ENCODE measurements around the gene NR3C2.

The NR3C2 gene

DNA sequence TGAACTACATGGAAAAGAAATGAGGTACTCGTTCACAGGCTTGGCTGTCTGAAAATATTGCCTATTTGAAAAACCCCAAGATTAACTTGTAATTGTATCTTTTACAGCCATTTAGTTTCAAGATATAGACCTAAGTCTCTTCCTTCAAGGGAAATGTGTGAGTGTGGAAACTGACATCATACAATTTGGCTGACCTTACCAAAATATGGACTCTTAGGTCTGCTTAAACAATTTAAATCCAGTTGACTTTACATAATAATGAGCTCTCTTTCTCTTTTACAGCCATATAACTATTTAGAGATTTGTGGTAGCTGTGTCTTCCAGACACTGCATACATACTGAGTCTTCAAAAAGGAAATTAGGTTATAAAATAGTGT is 186.9 kb downstream of the NR3C2 start:
- no peak for DNase-seq

- no peak for DNase-seq
Observed at GRCh38 chr4:148254621-148255343, 187.4 kb downstream of the NR3C2 start.

DNA sequence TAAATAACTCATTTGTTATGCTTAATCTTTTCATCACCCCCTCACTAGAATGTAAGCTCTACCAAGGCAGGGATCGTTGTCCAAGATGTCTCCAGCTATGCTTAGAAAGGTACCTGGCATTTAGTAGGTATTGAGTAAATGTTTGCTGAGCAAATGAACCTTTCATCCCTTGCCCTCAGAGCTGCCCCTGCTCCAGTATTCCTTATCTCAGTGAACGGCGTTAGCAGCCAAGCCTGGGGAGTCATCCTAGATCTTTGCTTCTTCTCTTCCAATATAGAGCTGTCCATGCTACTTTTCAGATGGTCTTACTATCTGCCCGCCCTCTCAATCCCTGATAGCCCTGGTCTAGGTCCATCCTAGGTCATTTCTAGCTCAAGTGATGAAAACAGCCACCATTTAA is 188.4 kb downstream of the NR3C2 start:
- DNase-seq: no peak

DNA sequence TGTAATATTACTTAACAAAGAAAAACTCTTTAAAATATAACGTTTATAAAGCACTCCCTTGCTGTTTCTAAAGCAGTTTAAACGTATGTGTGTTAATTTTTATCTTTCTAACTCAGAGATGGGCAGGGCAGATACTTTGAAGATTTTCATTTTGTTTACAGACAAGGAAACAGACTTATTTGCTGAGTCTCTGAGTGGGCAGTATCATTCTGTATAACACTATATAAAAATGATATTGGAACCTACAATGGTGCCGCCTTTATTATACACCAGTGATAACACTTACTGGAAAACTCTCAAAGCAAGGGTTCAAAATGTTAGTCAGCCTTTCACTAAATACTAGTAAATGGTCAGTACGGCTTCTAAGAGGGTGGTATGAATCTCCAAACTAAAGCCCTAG is 193.4 kb downstream of the NR3C2 start:
- no peak for DNase-seq

GRCh38 chr4:148245015-148245414 is 197.2 kb downstream of the NR3C2 start:
- no peak for DNase-seq

GRCh38 chr4:148243837-148244236 is 198.4 kb downstream of the NR3C2 start:
- no peak for DNase-seq

GRCh38 chr4:148240241-148240640 is 202.0 kb downstream of the NR3C2 start:
- DNase-seq: no peak

DNA sequence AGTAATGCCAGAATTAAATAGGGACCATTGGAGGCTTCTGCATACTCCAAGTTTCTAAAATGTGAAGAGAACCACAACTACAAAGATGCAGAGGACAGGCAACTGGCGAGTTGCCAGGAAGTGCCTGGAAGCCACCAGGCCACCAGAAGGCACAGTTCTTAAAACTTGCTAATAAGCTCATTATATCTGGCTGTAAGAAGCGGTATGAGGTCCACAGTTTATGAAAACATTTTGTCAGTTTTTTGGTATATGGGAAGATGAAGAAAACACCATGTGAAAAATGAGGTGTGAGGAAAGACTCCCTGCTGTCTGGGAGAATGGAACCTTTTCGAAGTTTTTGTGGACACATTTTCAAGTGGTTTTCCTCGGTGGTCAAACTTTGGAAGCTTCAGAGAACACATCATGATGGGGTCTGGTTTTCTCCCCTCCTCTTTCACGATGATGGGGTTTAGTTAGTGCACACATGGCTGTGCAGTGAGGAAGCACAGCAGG is 202.7 kb downstream of the NR3C2 start:
- no peak for DNase-seq

GRCh38 chr4:148238811-148239493 is 203.3 kb downstream of the NR3C2 start:
- no peak for DNase-seq

DNA sequence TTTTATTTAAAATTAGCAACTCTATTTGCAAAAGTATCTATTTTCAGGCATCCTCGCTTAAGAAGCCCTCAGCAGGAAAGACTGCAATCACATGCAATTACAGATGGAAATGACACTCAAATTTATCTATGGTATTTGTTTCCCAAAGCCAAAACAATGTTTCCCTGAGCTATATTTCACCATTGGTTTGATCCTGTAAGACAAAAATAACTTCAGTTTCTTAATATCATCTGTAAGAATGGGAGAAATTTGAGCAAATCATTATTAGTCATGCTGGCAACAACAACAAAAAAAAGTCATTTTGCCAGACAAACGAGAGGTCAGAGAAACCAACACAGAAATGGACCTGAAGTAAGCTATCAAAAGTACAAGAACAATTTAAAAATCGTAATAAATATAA is 204.1 kb downstream of the NR3C2 start:
- DNase-seq: no peak

DNA sequence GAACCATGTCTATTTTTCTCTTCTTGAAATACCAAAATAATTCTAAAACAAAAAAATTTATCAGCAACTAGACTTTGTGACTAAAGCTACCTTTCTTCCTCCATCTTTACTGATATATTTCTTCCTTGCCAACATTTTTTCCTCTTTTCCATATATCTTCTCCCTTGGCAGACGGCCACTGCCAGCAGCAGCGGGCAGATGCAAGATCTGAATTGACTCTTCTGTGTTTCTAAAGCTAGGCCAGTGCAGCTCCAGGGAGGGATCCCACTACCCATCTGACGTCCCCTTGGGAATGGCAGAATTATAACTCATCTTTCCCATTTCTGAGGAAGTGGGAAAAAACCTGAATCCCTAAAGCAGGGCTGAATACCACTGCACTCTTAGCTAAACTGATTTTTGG is 206.4 kb downstream of the NR3C2 start:
- DNase-seq: no peak

- DNase-seq: no peak
Observed at GRCh38 chr4:148229798-148230197, 212.4 kb downstream of the NR3C2 start.

GRCh38 chr4:148229028-148229427 is 213.2 kb downstream of the NR3C2 start:
- DNase-seq: no peak

DNA sequence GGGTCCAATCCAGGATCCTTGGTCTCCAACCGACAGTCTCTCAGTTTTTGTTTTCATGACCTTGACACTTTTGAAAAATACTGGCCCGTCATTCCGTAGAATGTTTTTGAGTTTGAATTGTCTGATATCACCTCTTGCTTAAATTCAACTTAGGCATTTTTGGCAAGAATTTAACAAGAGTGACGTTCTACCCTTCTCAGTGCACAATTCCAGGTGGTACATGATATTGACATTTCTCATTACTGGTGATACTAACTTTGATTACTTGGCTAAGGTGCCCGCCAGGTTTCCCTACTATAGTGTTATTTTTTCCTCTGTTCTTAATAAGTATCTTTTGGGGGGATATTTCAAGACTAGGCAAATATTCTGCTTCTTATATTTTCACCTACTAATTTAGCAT is 215.1 kb downstream of the NR3C2 start:
- DNase-seq: no peak

DNA sequence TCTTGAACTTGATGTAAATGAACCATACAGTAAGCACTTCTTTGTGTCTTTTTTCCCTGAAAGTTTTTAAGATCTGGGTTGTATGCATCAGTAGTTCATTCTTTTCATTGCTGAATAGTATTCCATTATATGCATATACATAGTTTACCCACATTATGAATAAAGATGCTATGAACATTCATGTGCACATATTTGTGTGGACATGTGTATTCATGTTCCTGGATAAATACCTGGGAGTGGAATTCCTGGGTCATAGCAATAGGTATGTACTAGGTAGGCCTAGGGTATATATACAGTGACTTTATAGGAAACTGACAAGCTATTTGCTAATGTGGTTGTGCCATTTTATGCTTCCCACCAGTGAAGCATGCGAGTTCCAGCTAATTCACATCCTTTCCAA is 215.9 kb downstream of the NR3C2 start:
- DNase-seq: no peak

GRCh38 chr4:148225639-148226038 is 216.6 kb downstream of the NR3C2 start:
- DNase-seq: no peak

DNA sequence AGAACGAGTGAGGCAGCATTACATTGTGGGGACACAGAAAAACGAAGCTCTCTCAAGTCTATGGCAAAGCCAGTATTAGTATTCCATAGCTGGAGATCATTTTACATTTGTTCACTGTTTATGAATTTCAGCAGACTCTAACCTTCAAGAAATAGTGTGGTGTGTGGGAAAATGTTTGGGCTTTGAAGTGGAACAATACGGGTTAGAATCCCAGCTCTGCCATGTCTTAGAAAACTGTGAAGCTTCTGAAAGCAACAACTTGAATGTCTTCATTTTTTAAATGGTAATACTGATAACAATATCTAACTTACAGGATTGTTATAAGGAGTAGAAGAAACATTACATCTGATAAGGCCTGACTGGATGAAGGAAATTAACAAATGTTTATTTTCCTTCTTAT is 217.7 kb downstream of the NR3C2 start:
- DNase-seq: no peak

DNA sequence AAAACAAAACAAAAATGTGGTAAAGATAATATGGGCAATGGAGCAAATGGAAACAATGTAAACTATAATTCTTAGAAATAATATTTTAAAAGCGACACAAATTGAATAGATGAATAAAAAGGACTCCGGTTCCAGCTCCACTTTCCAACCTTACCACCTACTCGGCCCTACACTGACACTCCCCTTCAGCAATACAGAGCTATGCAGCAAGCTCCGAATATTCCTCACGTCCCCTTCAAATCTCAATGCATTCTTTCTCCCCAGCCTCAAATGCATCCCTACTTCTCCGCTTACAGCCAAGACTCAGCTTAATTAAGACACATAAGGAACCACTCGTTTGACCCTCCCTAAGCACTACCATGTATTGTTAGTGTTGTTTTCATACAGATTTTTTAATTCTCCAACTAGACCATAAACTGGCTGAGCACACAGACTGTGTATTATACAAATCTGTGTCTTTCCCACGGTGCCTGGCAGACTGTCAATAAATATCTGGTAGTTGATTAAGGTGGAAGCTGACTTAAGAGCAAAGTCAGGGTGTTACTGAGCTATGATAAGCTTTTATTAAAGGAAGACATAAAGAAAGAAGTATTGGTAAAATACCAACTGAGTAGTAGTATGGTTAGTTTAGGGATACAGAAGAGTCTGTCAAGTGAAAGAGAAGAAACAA is 219.1 kb downstream of the NR3C2 start:
- no peak for DNase-seq

DNA sequence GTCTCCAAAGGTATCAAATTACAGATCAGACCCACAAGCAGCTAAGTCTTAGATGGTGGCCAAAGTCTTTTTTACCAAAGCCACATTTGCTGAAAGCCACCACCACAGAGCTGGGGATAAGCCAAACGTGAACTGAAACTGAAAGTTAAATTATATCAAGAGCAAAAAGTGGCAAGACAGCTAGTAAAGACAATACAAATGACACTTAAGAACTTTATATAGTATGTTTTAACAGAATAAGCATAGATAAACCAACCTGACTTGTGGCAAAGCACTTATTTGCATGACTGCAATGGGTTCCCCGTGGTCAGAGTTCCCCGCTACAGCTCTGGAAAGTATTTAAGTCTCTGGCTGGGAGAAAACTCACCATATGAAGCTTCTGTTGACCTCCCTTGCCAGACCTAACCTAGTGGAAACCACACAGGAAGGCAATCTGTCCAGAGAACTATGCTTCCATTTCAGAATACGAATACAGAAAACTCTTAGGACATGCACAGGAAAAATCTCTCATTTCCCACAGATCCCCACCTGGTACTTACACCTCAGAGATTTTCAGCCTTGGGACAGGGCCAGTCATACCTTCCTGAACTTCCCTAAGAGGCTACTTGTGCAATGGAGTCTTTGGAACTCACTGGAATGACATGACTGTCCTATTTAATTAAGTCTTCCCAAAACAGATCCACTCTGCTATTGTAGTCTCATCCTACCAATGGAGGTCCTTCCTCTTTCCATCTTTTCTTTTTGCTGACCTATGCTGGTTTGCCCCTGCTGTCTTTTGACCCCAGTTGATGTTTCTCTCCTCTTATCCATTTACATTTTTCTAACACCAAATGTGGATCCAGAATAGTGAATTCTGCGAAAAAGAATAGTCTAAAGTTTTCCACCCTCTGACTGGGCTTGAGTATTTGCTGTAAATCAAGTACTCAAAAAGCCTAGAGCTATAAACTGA is 225.1 kb downstream of the NR3C2 start:
- no peak for DNase-seq

DNA sequence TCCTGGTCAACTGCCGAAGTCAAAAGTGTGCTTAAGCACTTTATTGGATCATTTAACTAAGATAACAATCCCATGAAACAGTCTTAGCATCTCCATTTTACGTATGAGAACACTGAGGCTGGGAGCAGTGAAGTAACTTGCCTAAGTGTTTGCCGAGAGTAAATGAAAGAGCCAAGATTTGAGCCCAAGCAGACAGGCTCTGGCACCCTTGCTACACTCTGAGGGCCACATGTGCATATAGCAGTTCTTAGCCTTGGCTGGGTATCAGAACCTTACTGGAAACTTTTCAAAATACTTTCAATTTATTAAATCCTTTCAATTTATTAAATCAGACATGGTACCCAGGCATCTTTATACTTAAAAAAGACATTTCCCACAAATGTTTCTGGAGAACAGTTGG is 225.9 kb downstream of the NR3C2 start:
- no peak for DNase-seq

GRCh38 chr4:148215202-148215601 is 227.0 kb downstream of the NR3C2 start:
- no peak for DNase-seq

- no peak for DNase-seq
Observed at GRCh38 chr4:148214529-148215166, 227.6 kb downstream of the NR3C2 start.

Measured in inflammatory macrophage treated with lipopolysaccharide for 1 hour (primary cell).